IPS-NIHi7 (cell line): Measurements from ENCODE around the gene MSANTD2.
"Not testable (repeated sequence)": the region's sequence is repeated elsewhere in the genome, so short reads cannot be mapped to it uniquely, and the experiment has no call there.

ENCODE experiments used
- DNase-seq: peaks from one replicate; pipeline ENCODE4 v3.0.0; 2012; ENCODE audit warnings: mixed read lengths; ENCODE audit errors: extremely low spot score

MSANTD2 gene

GRCh38 chr11:124776865-124777645, 23.2 kb downstream of the MSANTD2 start:
- DNase-seq: no peak

- not testable (repeated sequence) for DNase-seq
Measured at GRCh38 chr11:124770959-124771358, 29.2 kb downstream of the MSANTD2 start.

GRCh38 chr11:124769806-124770774, 30.1 kb downstream of the MSANTD2 start:
- no peak for DNase-seq

- no peak for DNase-seq
Measured at GRCh38 chr11:124768914-124769313, 31.3 kb downstream of the MSANTD2 start.

- DNase-seq: no peak
Measured at GRCh38 chr11:124766156-124766555, 34.0 kb downstream of the MSANTD2 start.

- DNase-seq: peak; percentile 69
Measured at GRCh38 chr11:124763156-124763947, 36.9 kb downstream of the MSANTD2 start.

GRCh38 chr11:124762624-124763155, 37.5 kb downstream of the MSANTD2 start:
- peak; percentile 26 for DNase-seq

- peak; percentile 40 for DNase-seq
Measured at GRCh38 chr11:124762105-124762623, 38.0 kb downstream of the MSANTD2 start, which contains the start of gene ESAM. Gene ESAM, minus strand, starts transcription at chr11:124762290. Its CDS starts 136 bp downstream, at chr11:124762154.

GRCh38 chr11:124761301-124762104, 38.7 kb downstream of the MSANTD2 start:
- DNase-seq: no peak

GRCh38 chr11:124760806-124761205, 39.4 kb downstream of the MSANTD2 start:
- no peak for DNase-seq

- no peak for DNase-seq
Measured at GRCh38 chr11:124760205-124760652, 40.0 kb downstream of the MSANTD2 start.

GRCh38 chr11:124759266-124760204, 40.7 kb downstream of the MSANTD2 start:
- peak; percentile 28 for DNase-seq

- DNase-seq: peak; percentile 85
Measured at GRCh38 chr11:124758355-124759265, 41.6 kb downstream of the MSANTD2 start.

GRCh38 chr11:124757320-124757719, 42.9 kb downstream of the MSANTD2 start:
- DNase-seq: no peak

- no peak for DNase-seq
Measured at GRCh38 chr11:124756753-124757227, 43.4 kb downstream of the MSANTD2 start.

GRCh38 chr11:124756033-124756752, 44.0 kb downstream of the MSANTD2 start:
- DNase-seq: no peak

GRCh38 chr11:124754710-124755109, 45.5 kb downstream of the MSANTD2 start:
- no peak for DNase-seq
